Right lobe of liver (tissue), 4 donors: ENCODE data around the gene TRMT1L.

Experiments
- CTCF ChIP-seq, 4 donors: fragments of 200-600 bp in 3 of 4; fragments of 450-650 bp in 1 of 4; IDR thresholded peaks; one replicate each; pipeline versions ENCODE4 v1.5.1 to v1.8.0; 2016 to 2022; ENCODE audit warnings: antibody characterized with exemption in 4 of 4, mild to moderate bottlenecking in 2 of 4
- POLR2A ChIP-seq: fragments of 450-650 bp; IDR thresholded peaks from one replicate; pipeline ENCODE4 v1.6.1; 2017; ENCODE audit warnings: antibody characterized with exemption, mild to moderate bottlenecking
- donor health status: DM: no; HTN: no; CAD: no.
- donor health status: DM: no; HTN: no; CAD: no.
- donor health status: DM: no; HTN: yes; CAD: no.

DNA sequence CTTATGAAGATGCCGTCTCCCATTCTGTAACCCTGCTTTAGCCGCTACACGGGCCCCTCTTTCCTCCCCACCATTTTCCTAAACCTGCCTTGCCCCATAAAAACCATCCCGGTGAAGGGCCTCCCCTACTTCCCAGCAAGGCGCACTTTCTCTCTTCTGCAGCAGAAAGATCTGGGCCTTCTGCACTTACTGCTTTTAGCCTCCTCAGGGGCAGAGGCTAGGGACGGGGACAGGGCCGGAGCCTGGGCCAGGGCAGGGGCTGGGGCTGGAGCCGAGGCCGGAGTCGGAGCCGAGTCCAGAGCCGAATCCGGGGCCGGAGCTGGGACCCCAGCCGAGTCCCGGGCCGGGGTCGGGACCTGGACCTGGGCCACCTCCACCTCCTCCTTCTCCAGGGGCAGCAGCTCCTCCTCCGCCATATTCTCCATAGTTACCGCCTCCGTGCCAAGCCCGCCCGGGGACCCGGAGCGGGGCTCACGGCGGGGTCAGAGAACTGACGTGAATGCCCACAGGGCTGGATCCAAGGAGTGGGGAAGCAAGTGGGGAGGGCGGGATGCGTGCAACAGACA, 382 bp downstream of the TRMT1L start:
- TF ChIP-seq CTCF (IDR thresholded peaks at IDR 0.05) (no peak), POLR2A (no peak)
